ENCODE results near the gene VKORC1L1. TPM values are rescaled to one million over a fixed set of nuclear protein-coding genes. Genes with fewer than 3 reads are reported as not detected.
A peak's percentile ranks its signal among the peaks of the same experiment; 100 is the strongest.

VKORC1L1 gene
- total RNA-seq, 1 experiment from 2014 or later = 28.5 TPM

DNA sequence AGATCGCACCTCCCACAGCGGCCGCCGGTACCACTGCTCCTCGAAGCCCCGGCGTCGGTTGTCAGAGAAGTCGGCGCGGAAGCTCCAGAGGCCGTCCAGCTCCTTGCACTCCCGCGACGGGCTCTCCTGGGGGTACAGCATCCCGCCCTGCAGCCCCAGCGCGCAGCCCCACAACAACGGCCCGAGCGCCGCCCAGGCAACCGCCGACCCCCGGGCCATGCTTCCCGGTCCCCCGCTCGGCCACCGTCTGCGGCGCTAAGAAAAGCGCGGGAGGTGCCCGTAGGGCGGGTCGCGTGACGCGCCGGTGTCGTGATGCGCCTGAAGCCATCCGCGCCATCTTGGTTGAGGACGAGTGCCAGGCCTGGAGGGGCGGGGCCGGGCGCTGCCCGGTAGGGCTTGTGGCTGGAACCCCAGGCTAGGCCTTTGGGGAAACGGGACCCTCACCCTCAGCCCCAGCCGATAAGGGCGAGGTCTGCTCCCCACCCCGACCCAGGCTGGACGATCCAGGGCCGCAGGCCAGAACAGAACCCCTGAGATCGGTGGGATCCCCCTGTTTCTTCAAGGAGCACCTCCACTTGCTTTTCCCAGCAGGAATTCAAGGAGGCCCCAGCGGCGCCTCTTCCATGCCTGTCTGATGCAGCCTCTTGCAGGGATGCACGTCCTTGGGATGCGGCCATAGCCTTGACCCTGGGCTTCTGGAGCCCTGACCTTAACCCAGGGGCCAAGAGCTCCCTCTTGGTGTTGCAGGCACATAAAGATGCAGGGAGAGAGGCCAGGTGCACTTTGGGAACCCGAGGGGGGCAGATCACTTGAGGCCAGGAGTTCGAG, 109.3 kb downstream of the VKORC1L1 start, which contains the start of gene GUSB:
Gene GUSB (minus strand): TSS at position 249 of the 828 bp plus-strand sequence. CDS start 30 bp downstream, at position 219.
- ATAC-seq = peak; percentile 95
- ChIA-PET POLR2A (interaction anchor here (1.0 kb wide), 1 partner anchor 511 kb away, joined by 3 read pairs; no protein-coding TSS in a partner anchor), CTCF (interaction anchor here (0.5 kb wide), 1 partner anchor 39 kb away, joined by 3 read pairs; no protein-coding TSS in a partner anchor)
- peak; percentile 97 for TF ChIP-seq MAX (CRISPR knock-in tag; IDR thresholded peaks at IDR 0.05)
- peak; percentile 90 for TF ChIP-seq GABPB1 (CRISPR knock-in tag; IDR thresholded peaks at IDR 0.05)
- 0 out of 2 replicates have a peak, but pooled peaks have one; percentile 34 for TF ChIP-seq ERG (CRISPR knock-in tag; IDR thresholded peaks at IDR 0.05)
- TF ChIP-seq CREM (CRISPR knock-in tag; IDR thresholded peaks at IDR 0.05) = peak; percentile 95
- TF ChIP-seq FOXP4 (CRISPR knock-in tag; IDR thresholded peaks at IDR 0.05) = peak; percentile 93
- peak; percentile 41; the same call in 1 of the 2 replicates for TF ChIP-seq ZNF219 (CRISPR knock-in tag; IDR thresholded peaks at IDR 0.05; ENCODE audit: borderline replicate concordance)
- peak; percentile 89 for TF ChIP-seq E2F1 (CRISPR knock-in tag; IDR thresholded peaks at IDR 0.05)
- TF ChIP-seq CBFB (CRISPR knock-in tag; IDR thresholded peaks at IDR 0.05; ENCODE audit: low read depth) = no peak
- no peak for TF ChIP-seq SMAD4 (CRISPR knock-in tag; IDR thresholded peaks at IDR 0.05)
- TF ChIP-seq NFE2L1 (CRISPR knock-in tag; IDR thresholded peaks at IDR 0.05) = peak; percentile 86
- peak; percentile 89 for TF ChIP-seq MYBL2 (CRISPR knock-in tag; IDR thresholded peaks at IDR 0.05)
- peak; percentile 51; the same call in 1 of the 2 replicates for TF ChIP-seq JUN (CRISPR knock-in tag; IDR thresholded peaks at IDR 0.05)
- TF ChIP-seq ESRRA (CRISPR knock-in tag; IDR thresholded peaks at IDR 0.05; ENCODE audit: borderline replicate concordance) = peak; percentile 80
- TF ChIP-seq, protein P1, sequence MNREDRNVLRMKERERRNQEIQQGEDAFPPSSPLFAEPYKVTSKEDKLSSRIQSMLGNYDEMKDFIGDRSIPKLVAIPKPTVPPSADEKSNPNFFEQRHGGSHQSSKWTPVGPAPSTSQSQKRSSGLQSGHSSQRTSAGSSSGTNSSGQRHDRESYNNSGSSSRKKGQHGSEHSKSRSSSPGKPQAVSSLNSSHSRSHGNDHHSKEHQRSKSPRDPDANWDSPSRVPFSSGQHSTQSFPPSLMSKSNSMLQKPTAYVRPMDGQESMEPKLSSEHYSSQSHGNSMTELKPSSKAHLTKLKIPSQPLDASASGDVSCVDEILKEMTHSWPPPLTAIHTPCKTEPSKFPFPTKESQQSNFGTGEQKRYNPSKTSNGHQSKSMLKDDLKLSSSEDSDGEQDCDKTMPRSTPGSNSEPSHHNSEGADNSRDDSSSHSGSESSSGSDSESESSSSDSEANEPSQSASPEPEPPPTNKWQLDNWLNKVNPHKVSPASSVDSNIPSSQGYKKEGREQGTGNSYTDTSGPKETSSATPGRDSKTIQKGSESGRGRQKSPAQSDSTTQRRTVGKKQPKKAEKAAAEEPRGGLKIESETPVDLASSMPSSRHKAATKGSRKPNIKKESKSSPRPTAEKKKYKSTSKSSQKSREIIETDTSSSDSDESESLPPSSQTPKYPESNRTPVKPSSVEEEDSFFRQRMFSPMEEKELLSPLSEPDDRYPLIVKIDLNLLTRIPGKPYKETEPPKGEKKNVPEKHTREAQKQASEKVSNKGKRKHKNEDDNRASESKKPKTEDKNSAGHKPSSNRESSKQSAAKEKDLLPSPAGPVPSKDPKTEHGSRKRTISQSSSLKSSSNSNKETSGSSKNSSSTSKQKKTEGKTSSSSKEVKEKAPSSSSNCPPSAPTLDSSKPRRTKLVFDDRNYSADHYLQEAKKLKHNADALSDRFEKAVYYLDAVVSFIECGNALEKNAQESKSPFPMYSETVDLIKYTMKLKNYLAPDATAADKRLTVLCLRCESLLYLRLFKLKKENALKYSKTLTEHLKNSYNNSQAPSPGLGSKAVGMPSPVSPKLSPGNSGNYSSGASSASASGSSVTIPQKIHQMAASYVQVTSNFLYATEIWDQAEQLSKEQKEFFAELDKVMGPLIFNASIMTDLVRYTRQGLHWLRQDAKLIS (CRISPR knock-in tag; IDR thresholded peaks at IDR 0.05; ENCODE audit: borderline replicate concordance) = no peak
- peak; percentile 95 for TF ChIP-seq USF2 (CRISPR knock-in tag; IDR thresholded peaks at IDR 0.05)
- TF ChIP-seq CDX4 (CRISPR knock-in tag; IDR thresholded peaks at IDR 0.05; ENCODE audit: borderline replicate concordance) = no peak
- TF ChIP-seq ELF4 (CRISPR knock-in tag; IDR thresholded peaks at IDR 0.05; ENCODE audit: low read depth) = no peak
- TF ChIP-seq ZNF138 (CRISPR knock-in tag; conservative IDR thresholded peaks at IDR 0.05) = no peak
- no peak; the same call in 1 of the 2 replicates for TF ChIP-seq IRF2 (CRISPR knock-in tag; IDR thresholded peaks at IDR 0.05; ENCODE audit: borderline replicate concordance, low read depth)
- TF ChIP-seq E2F5 (CRISPR knock-in tag; IDR thresholded peaks at IDR 0.05) = peak; percentile 98
- TF ChIP-seq ZNF232 (CRISPR knock-in tag; IDR thresholded peaks at IDR 0.05) = 0 out of 2 replicates have a peak, but pooled peaks have one; percentile 54
- TF ChIP-seq, protein P2, sequence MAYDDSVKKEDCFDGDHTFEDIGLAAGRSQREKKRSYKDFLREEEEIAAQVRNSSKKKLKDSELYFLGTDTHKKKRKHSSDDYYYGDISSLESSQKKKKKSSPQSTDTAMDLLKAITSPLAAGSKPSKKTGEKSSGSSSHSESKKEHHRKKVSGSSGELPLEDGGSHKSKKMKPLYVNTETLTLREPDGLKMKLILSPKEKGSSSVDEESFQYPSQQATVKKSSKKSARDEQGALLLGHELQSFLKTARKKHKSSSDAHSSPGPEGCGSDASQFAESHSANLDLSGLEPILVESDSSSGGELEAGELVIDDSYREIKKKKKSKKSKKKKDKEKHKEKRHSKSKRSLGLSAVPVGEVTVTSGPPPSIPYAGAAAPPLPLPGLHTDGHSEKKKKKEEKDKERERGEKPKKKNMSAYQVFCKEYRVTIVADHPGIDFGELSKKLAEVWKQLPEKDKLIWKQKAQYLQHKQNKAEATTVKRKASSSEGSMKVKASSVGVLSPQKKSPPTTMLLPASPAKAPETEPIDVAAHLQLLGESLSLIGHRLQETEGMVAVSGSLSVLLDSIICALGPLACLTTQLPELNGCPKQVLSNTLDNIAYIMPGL (CRISPR knock-in tag; IDR thresholded peaks at IDR 0.05) = peak; percentile 95

More for the DNA sequence above, 109.3 kb downstream of the VKORC1L1 start, which contains the start of gene GUSB:
- Mint-ChIP-seq H3K27me3 (ENCODE audit: low read depth) (no peaks in the 10 kb centered on the region), H3K4me3 (peak within 1 kb of the TSS; percentile 67), H3K27ac (peak within 1 kb of the TSS; percentile 41; the same call in 1 of the 2 replicates), H3K9me3 (no peaks in the 10 kb centered on the region), H3K4me1 (no peaks in the 10 kb centered on the region; the same call in 1 of the 2 replicates), H3K36me3 (peaks cover 7% of the 10 kb centered on the region; the same call in 1 of the 2 replicates)
- DNase-seq (ENCODE audit: low spot score) = peak; percentile 95

Data from WTC11 (cell line).